ENCODE data around the gene MEGF9. TPM values are rescaled to one million over a fixed set of nuclear protein-coding genes. Genes with fewer than 3 reads are reported as not detected.
A peak's percentile ranks its signal among the peaks of the same experiment; 100 is the strongest.

MEGF9 gene
- total RNA-seq, 1 donor from 2014 or later = 23.4 TPM

DNA sequence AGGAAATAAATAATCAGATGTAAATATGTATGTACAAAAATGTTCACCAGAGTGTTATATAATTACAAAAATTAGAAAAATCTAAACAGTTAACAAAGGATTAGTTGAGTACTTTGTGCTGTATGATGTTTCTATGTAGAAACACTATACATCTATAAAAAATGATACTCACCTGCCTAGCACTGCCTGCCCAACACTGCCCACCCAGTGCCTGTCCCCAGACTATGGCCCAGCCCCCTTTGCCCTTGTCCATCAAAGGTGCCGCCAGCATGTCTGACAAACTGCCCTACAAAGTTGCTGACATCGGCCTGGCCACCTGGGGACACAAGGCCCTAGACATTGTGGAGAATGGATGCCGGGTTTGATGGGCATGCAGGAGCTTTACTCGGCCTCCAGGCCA lies 6.1 kb upstream of the MEGF9 start:
- Mint-ChIP-seq H3K36me3 (ENCODE audit: insufficient read depth) (no peaks in the 10 kb centered on the region), H3K9me3 (ENCODE audit: low read depth) (no peaks in the 10 kb centered on the region), H3K4me3 (ENCODE audit: low read depth) (no peak overlapping the region), H3K4me1 (ENCODE audit: low read depth) (peaks cover 8% of the 10 kb centered on the region), H3K27me3 (no peaks in the 10 kb centered on the region), H3K27ac (no peak overlapping the region)
- DNase-seq (ENCODE audit: low spot score, unreplicated experiment) = no peak
- TF ChIP-seq, protein P1, sequence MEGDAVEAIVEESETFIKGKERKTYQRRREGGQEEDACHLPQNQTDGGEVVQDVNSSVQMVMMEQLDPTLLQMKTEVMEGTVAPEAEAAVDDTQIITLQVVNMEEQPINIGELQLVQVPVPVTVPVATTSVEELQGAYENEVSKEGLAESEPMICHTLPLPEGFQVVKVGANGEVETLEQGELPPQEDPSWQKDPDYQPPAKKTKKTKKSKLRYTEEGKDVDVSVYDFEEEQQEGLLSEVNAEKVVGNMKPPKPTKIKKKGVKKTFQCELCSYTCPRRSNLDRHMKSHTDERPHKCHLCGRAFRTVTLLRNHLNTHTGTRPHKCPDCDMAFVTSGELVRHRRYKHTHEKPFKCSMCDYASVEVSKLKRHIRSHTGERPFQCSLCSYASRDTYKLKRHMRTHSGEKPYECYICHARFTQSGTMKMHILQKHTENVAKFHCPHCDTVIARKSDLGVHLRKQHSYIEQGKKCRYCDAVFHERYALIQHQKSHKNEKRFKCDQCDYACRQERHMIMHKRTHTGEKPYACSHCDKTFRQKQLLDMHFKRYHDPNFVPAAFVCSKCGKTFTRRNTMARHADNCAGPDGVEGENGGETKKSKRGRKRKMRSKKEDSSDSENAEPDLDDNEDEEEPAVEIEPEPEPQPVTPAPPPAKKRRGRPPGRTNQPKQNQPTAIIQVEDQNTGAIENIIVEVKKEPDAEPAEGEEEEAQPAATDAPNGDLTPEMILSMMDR (IDR thresholded peaks at IDR 0.05; ENCODE audit: unreplicated experiment) = no peak

- H3K27ac Mint-ChIP-seq = no peak overlapping the region
- H3K36me3 Mint-ChIP-seq (ENCODE audit: insufficient read depth) = no peaks in the 10 kb centered on the region
Measured at GRCh38 chr9:120718316-120718715, 4.0 kb upstream of the MEGF9 start.

DNA sequence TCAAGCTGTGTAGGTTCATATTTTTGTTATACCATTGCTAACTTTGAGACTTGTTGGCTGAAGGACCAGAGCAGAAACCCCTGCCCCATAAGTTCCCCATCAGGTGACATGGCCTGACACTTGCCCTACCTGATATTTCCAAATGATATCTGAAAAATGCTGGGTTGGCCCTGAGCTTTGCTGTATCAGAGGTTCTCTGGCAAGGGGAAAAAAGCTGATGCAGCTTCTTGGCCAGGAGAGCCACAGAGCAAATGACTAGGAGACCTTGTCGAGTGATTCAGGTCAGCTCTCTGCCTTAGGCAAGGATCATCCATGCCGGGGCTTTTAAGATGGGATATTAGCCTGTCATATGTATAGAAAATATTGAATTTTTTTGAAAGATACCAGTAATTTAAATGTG lies 2.9 kb upstream of the MEGF9 start:
- no peaks in the 10 kb centered on the region for H3K36me3 Mint-ChIP-seq (ENCODE audit: insufficient read depth)
- no peak overlapping the region for H3K27ac Mint-ChIP-seq
- H3K9me3 Mint-ChIP-seq (ENCODE audit: low read depth) = no peaks in the 10 kb centered on the region
- H3K27me3 Mint-ChIP-seq = no peaks in the 10 kb centered on the region
- TF ChIP-seq, protein P1 (IDR thresholded peaks at IDR 0.05; ENCODE audit: unreplicated experiment) = no peak
- DNase-seq (ENCODE audit: low spot score, unreplicated experiment) = no peak
- H3K4me3 Mint-ChIP-seq (ENCODE audit: low read depth) = no peak overlapping the region
- H3K4me1 Mint-ChIP-seq (ENCODE audit: low read depth) = peaks cover 20% of the 10 kb centered on the region

More at GRCh38 chr9:120718316-120718715, 4.0 kb upstream of the MEGF9 start:
- H3K9me3 Mint-ChIP-seq (ENCODE audit: low read depth) = no peaks in the 10 kb centered on the region
- H3K27me3 Mint-ChIP-seq = no peaks in the 10 kb centered on the region
- H3K4me3 Mint-ChIP-seq (ENCODE audit: low read depth) = no peak overlapping the region
- no peak for DNase-seq (ENCODE audit: low spot score, unreplicated experiment)
- TF ChIP-seq, protein P1 (IDR thresholded peaks at IDR 0.05; ENCODE audit: unreplicated experiment) = no peak
- peaks cover 11% of the 10 kb centered on the region for H3K4me1 Mint-ChIP-seq (ENCODE audit: low read depth)

- H3K27ac Mint-ChIP-seq = no peak overlapping the region
- H3K4me3 Mint-ChIP-seq (ENCODE audit: low read depth) = peak overlapping the region; percentile 84
- no peaks in the 10 kb centered on the region for H3K27me3 Mint-ChIP-seq
- H3K9me3 Mint-ChIP-seq (ENCODE audit: low read depth) = no peaks in the 10 kb centered on the region
- peaks cover 25% of the 10 kb centered on the region for H3K4me1 Mint-ChIP-seq (ENCODE audit: low read depth)
- H3K36me3 Mint-ChIP-seq (ENCODE audit: insufficient read depth) = no peaks in the 10 kb centered on the region
- TF ChIP-seq, protein P1 (IDR thresholded peaks at IDR 0.05; ENCODE audit: unreplicated experiment) = no peak
- no peak for DNase-seq (ENCODE audit: low spot score, unreplicated experiment)
Measured at GRCh38 chr9:120716483-120716882, 2.2 kb upstream of the MEGF9 start.

GRCh38 chr9:120715389-120715924 lies 1.2 kb upstream of the MEGF9 start:
- Mint-ChIP-seq H3K36me3 (ENCODE audit: insufficient read depth) (no peaks in the 10 kb centered on the region), H3K4me1 (ENCODE audit: low read depth) (peaks cover 36% of the 10 kb centered on the region), H3K9me3 (ENCODE audit: low read depth) (no peaks in the 10 kb centered on the region), H3K4me3 (ENCODE audit: low read depth) (peak overlapping the region; percentile 84), H3K27ac (peak overlapping the region; percentile 91), H3K27me3 (no peaks in the 10 kb centered on the region)
- DNase-seq (ENCODE audit: low spot score, unreplicated experiment) = no peak
- TF ChIP-seq, protein P1 (IDR thresholded peaks at IDR 0.05; ENCODE audit: unreplicated experiment) = no peak
